Ovary (tissue), 9 donors: ENCODE measurements around the gene WDR75. TPM values are rescaled to one million over a fixed set of nuclear protein-coding genes. Genes with fewer than 3 reads are reported as not detected.
A peak's percentile ranks its signal among the peaks of the same experiment; 100 is the strongest.

Experiments used
- DNase-seq, 5 donors: peaks; one replicate each; pipeline ENCODE4 v3.0.0-alpha.2; 2019 to 2020
- H3K27ac ChIP-seq, 2 donors: fragments of 200-600 bp; one replicate each; pipeline versions ENCODE4 v1.5.1 to v1.8.0; 2019 to 2022
- H3K27me3 ChIP-seq: fragments of 200-600 bp; one replicate; pipeline ENCODE4 v1.8.0; 2022
- H3K36me3 ChIP-seq: fragments of 200-600 bp; sonication (generic); one replicate; pipeline ENCODE4 v1.5.1; 2019
- H3K4me1 ChIP-seq: one replicate; pipeline ENCODE4 v1.8.1; 2013; ENCODE audit warnings: mild to moderate bottlenecking, moderate library complexity; ENCODE audit not compliant: insufficient read depth
- H3K4me3 ChIP-seq: fragments of 200-600 bp; sonication (generic); one replicate; pipeline ENCODE4 v1.5.1; 2017
- H3K9me3 ChIP-seq, 2 donors: fragments of 200-600 bp in 1 of 2; sonication (generic) in 1 of 2; one replicate each; pipeline versions ENCODE4 v1.5.1 to v1.8.1; 2013 to 2019; ENCODE audit warnings: mild to moderate bottlenecking in 1 of 2, moderate library complexity in 1 of 2
- CTCF ChIP-seq, 3 donors: fragments of 450-650 bp in 2 of 3; fragments of 200-600 bp in 1 of 3; IDR thresholded peaks; one replicate each; pipeline versions ENCODE4 v1.5.1 to v1.8.0; 2016 to 2022; ENCODE audit warnings: antibody characterized with exemption in 3 of 3, mild to moderate bottlenecking in 1 of 3
- EP300 ChIP-seq: sonication (generic); formaldehyde crosslinking; IDR thresholded peaks from one replicate; pipeline ENCODE4 v1.6.1; 2017; ENCODE audit warnings: antibody characterized with exemption
- POLR2A ChIP-seq: fragments of 450-650 bp; IDR thresholded peaks from one replicate; pipeline ENCODE4 v1.6.1; 2017; ENCODE audit warnings: antibody characterized with exemption, mild to moderate bottlenecking, moderate library complexity
- WGBS, 3 donors: extraction: QIAGEN DNeasy Blood & Tissue Kit in 1 of 3; methylation state at CpG; one replicate each; pipeline versions ENCODE4 v1.1.5 to v1.1.7; 2013 to 2017; 5-methylcytosine and 5-hydroxymethylcytosine counted together
- intact Hi-C, 4 donors: fragments of 100-400 bp; cut with DNase I; formaldehyde crosslinking; loops; one replicate each; pipeline versions ENCODE4 v1.11.0 to v1.15.1; 2022 to 2023
- polyA plus RNA-seq, 2 donors: library from polyadenylated mRNA; stranded (reverse); fragments of 200-250 nt in 1 of 2; fragments of 350-450 nt in 1 of 2; fragmentation: Illumina TruSeq in 1 of 2; extraction: RNeasy Lipid Tissue Mini Kit (QIAGEN cat#74804) in 1 of 2; gene quantifications; one replicate each; pipeline ENCODE4 v1.2.3, GENCODE V29; 2013 to 2014
- total RNA-seq, 7 donors: library from RNA; depleted of rRNA in 2 of 7; stranded (reverse); fragments of >200 nt in 2 of 7; fragmentation: NEBNext Ultra II Directional in 3 of 7; extraction: Animal tissue kit (Norgen Biotek cat#: 25700) in 3 of 7; gene quantifications; one replicate each; pipeline versions ENCODE4 v1.1.0 to v1.2.4, GENCODE V29; 2016 to 2023
- donor health status: DM: no; HTN: no; CAD: no; lungs with moderate emphysema.
- donor health status: DM: no; HTN: no; CAD: no.
- donor health status: Bipolar disorder and iron deficiency.
- donor health status: DM: yes; HTN: yes; CAD: no.
- donor health status: DM: no; HTN: no; CAD: no.
- donor health status: DM: yes; HTN: yes; CAD: no.

Gene WDR75
- total and polyA plus RNA-seq, 9 donors = 22.8 to 41.3 (median 34.2) TPM

- Histone ChIP-seq H3K27me3 (no peaks in the 10 kb centered on the region), H3K9me3 (no peaks in the 10 kb centered on the region), H3K27ac (peak overlapping the region in 1 of 2 donors; percentile 32), H3K36me3 (no peaks in the 10 kb centered on the region), H3K4me3 (no peak overlapping the region), H3K4me1 (peaks cover 5% of the 10 kb centered on the region)
- TF ChIP-seq POLR2A (no peak), CTCF (IDR thresholded peaks at IDR 0.05) (no peak), EP300 (no peak)
- intact Hi-C loops = loop anchor here in 1 of 4 donors (10.0 kb wide), 1 partner anchor 76 kb away; no protein-coding TSS in a partner anchor
- WGBS, 3 donors = 95 to 98% (median 97%) methylated on average over 1 of the region's 1 CpG
- no peak for DNase-seq
Measured at GRCh38 chr2:189499137-189499536, 57.9 kb downstream of the WDR75 start.

- Histone ChIP-seq H3K27ac (no peak overlapping the region), H3K27me3 (no peaks in the 10 kb centered on the region), H3K4me1 (peaks cover 8% of the 10 kb centered on the region), H3K9me3 (no peaks in the 10 kb centered on the region), H3K36me3 (no peaks in the 10 kb centered on the region), H3K4me3 (no peak overlapping the region)
- no peak for DNase-seq
- WGBS, 3 donors = 78 to 85% (median 82%) methylated on average over 6 of the region's 6 CpGs
- TF ChIP-seq CTCF (IDR thresholded peaks at IDR 0.05) = no peak
- TF ChIP-seq POLR2A = no peak
- TF ChIP-seq EP300 = no peak
- intact Hi-C loops = loop anchor here in 2 of 4 donors (10.0 kb wide), 2 partner anchors 64 to 74 kb away; no protein-coding TSS in a partner anchor
Measured at GRCh38 chr2:189500456-189501160, 59.3 kb downstream of the WDR75 start.

- intact Hi-C loops = loop anchor here in 2 of 4 donors (10.0 kb wide), 2 partner anchors 63 to 73 kb away; no protein-coding TSS in a partner anchor
- H3K9me3 ChIP-seq = no peaks in the 10 kb centered on the region
- H3K27me3 ChIP-seq = no peaks in the 10 kb centered on the region
- TF ChIP-seq EP300 (no peak), CTCF (IDR thresholded peaks at IDR 0.05) (no peak), POLR2A (no peak)
- no peak overlapping the region for H3K27ac ChIP-seq
- no peak overlapping the region for H3K4me3 ChIP-seq
- DNase-seq = no peak
- 85 to 92% (median 91%) methylated on average over 2 of the region's 2 CpGs for WGBS, 3 donors
- H3K36me3 ChIP-seq = no peaks in the 10 kb centered on the region
- peaks cover 8% of the 10 kb centered on the region for H3K4me1 ChIP-seq
Measured at GRCh38 chr2:189501487-189501886, 60.2 kb downstream of the WDR75 start.

GRCh38 chr2:189502714-189503113 is 61.4 kb downstream of the WDR75 start:
- Histone ChIP-seq H3K27ac (no peak overlapping the region), H3K4me3 (no peak overlapping the region), H3K4me1 (peaks cover 8% of the 10 kb centered on the region), H3K9me3 (no peaks in the 10 kb centered on the region), H3K27me3 (no peaks in the 10 kb centered on the region), H3K36me3 (no peaks in the 10 kb centered on the region)
- intact Hi-C loops = loop anchor here in 2 of 4 donors (10.0 kb wide), 2 partner anchors 62 to 72 kb away; no protein-coding TSS in a partner anchor
- TF ChIP-seq EP300 (no peak), POLR2A (no peak), CTCF (IDR thresholded peaks at IDR 0.05) (no peak)
- 33 to 70% (median 36%) methylated on average over 2 of the region's 2 CpGs for WGBS, 3 donors
- DNase-seq = no peak
